Measurements from ENCODE around the gene PRSS8.

DNA sequence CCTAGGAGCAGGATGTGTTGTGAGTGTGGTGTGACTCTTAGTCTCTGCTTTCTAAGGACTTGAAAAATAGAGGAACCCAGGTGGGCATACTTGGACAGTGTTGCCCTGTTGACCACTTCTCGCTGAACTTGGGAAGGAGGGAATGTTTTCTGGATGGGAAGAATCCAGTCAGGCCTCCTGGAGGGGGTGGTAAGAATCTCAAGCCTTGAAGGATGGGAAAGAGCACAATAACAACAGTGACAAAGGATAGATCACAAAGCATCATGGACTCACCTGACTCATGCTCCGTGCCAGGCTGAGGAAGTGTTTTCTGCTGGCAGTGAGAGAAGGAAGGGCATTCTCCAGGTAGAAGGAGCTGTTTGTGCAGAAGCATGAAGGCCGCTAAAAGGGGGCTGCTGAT lies 9.7 kb downstream of the PRSS8 start:
- TF ChIP-seq TARDBP (IDR thresholded peaks at IDR 0.05) (no peak), SUZ12 (IDR thresholded peaks at IDR 0.05) (no peak), FOXK2 (IDR thresholded peaks at IDR 0.05) (no peak)
